NCI-H510A (cell line): ENCODE results near the gene SMARCAL1.

Source experiments
- DNase-seq: peaks from one replicate; lab custom pipeline; 2025; lab: John Stamatoyannopoulos, UW

The SMARCAL1 gene

GRCh38 chr2:216428618-216429350 is 16.5 kb downstream of the SMARCAL1 start:
- peak; percentile 85 for DNase-seq

GRCh38 chr2:216429428-216429827 is 17.1 kb downstream of the SMARCAL1 start:
- DNase-seq, result no peak

GRCh38 chr2:216430811-216431530 is 18.7 kb downstream of the SMARCAL1 start:
- no peak for DNase-seq

GRCh38 chr2:216431531-216431856 is 19.2 kb downstream of the SMARCAL1 start:
- no peak for DNase-seq

- DNase-seq, result no peak
Observed at GRCh38 chr2:216436383-216436782, 24.1 kb downstream of the SMARCAL1 start.

- no peak for DNase-seq
Observed at GRCh38 chr2:216441308-216442010, 29.2 kb downstream of the SMARCAL1 start.

- no peak for DNase-seq
Observed at GRCh38 chr2:216445501-216445900, 33.2 kb downstream of the SMARCAL1 start.

- DNase-seq, result no peak
Observed at GRCh38 chr2:216446343-216446742, 34.1 kb downstream of the SMARCAL1 start.

- no peak for DNase-seq
Observed at GRCh38 chr2:216447293-216447692, 35.0 kb downstream of the SMARCAL1 start.

- DNase-seq, result no peak
Observed at GRCh38 chr2:216448829-216449228, 36.5 kb downstream of the SMARCAL1 start.

GRCh38 chr2:216450346-216450745 is 38.1 kb downstream of the SMARCAL1 start:
- no peak for DNase-seq

GRCh38 chr2:216450784-216451183 is 38.5 kb downstream of the SMARCAL1 start:
- no peak for DNase-seq

GRCh38 chr2:216453955-216454614 is 41.8 kb downstream of the SMARCAL1 start:
- no peak for DNase-seq

- DNase-seq, result no peak
Observed at GRCh38 chr2:216463148-216463547, 50.9 kb downstream of the SMARCAL1 start.

- no peak for DNase-seq
Observed at GRCh38 chr2:216464104-216464720, 51.9 kb downstream of the SMARCAL1 start.

- DNase-seq, result no peak
Observed at GRCh38 chr2:216465579-216466195, 53.4 kb downstream of the SMARCAL1 start.

- DNase-seq, result no peak
Observed at GRCh38 chr2:216467845-216468244, 55.6 kb downstream of the SMARCAL1 start.

GRCh38 chr2:216469661-216470060 is 57.4 kb downstream of the SMARCAL1 start:
- no peak for DNase-seq

- no peak for DNase-seq
Observed at GRCh38 chr2:216473187-216473586, 60.9 kb downstream of the SMARCAL1 start.

GRCh38 chr2:216474925-216475670 is 62.8 kb downstream of the SMARCAL1 start:
- no peak for DNase-seq

GRCh38 chr2:216475767-216476166 is 63.5 kb downstream of the SMARCAL1 start:
- no peak for DNase-seq
